T-helper 2 cell treated with Interferon-gamma antibody and Interleukin-4, amounts not matched to agents 5 μg/mL and 100 μg/mL, for 36 hours (primary cell): ENCODE data around the gene CENPN.

Source experiments
- DNase-seq: peaks from one replicate; pipeline ENCODE4 v3.0.0; 2021; ENCODE audit warnings: low spot score
- H3K27ac Mint-ChIP-seq: one replicate; pipeline ENCODE4 v1.8.0; 2021; ENCODE audit warnings: mild to moderate bottlenecking, mixed read lengths
- H3K27me3 Mint-ChIP-seq: one replicate; pipeline ENCODE4 v1.8.0; 2021; ENCODE audit warnings: low read depth, mixed read lengths
- H3K36me3 Mint-ChIP-seq: one replicate; pipeline ENCODE4 v1.8.0; 2021; ENCODE audit warnings: low read depth, mixed read lengths
- H3K4me1 Mint-ChIP-seq: one replicate; pipeline ENCODE4 v1.8.0; 2021; ENCODE audit warnings: low read depth, mixed read lengths
- H3K4me3 Mint-ChIP-seq: one replicate; pipeline ENCODE4 v1.8.0; 2022; ENCODE audit warnings: mild to moderate bottlenecking, moderate library complexity, mixed read lengths
- H3K9me3 Mint-ChIP-seq: one replicate; pipeline ENCODE4 v1.8.0; 2021; ENCODE audit warnings: mixed read lengths

CENPN gene, protein sequence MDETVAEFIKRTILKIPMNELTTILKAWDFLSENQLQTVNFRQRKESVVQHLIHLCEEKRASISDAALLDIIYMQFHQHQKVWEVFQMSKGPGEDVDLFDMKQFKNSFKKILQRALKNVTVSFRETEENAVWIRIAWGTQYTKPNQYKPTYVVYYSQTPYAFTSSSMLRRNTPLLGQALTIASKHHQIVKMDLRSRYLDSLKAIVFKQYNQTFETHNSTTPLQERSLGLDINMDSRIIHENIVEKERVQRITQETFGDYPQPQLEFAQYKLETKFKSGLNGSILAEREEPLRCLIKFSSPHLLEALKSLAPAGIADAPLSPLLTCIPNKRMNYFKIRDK

DNA sequence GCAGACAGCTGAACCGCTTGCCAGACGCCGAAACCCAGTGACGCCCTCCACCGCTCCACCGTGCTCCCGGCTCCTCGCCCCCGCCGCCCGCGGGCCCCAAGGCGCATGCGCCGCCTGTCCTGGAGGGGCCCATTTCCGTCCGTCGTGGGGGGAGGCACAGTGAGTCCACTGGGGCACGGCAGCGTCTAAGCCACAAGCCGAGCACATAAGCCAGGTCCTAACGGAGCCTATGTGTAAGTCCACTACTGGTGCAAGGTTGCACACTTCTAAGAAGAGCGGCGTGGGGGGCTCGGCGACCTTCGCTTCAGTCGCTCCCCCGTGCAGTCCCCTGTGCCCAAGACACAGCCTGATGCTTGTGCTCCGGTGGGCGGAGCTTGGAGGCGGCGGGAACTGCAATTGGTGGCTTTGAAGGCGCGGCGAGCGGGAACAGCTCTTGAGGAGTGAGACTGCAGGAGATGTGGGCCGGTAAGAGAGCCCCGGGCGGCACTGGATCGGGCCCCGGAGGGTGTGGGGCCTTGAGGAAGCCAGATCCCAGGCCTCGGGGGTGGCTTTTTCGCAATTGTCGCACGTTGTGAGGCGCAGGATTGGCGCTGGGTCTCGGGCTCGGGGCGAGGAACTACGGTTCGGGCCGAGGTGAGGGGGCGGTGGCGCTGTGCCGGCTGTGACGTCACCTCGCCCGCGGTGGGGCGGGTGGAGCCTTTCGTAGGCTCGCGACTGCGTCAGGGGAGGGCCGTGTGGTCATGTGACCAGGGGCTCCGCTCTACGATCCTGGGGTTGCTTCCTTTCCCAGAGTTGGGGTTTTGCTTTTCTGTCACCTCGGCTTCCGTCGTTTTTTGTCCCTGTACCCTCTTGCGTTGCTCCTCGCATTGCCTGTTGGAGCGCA lies at the start of gene CENPN, which contains the start of gene CMC2:
CENPN (plus strand) TSS at position 402 of the 883 bp plus-strand sequence. CDS start 4,726 bp downstream, outside the sequence.
CMC2 (minus strand) TSS at position 73 of the 883 bp plus-strand sequence. CDS start 9,491 bp downstream, outside the sequence.
- Mint-ChIP-seq H3K27me3 (no peaks in the 10 kb centered on the region), H3K36me3 (peaks cover 42% of the 10 kb centered on the region), H3K9me3 (no peaks in the 10 kb centered on the region), H3K4me1 (peaks cover 41% of the 10 kb centered on the region), H3K4me3 (peak within 1 kb of the TSS; percentile 95), H3K27ac (peak within 1 kb of the TSS; percentile 100)
- DNase-seq, result peak; percentile 97

DNA sequence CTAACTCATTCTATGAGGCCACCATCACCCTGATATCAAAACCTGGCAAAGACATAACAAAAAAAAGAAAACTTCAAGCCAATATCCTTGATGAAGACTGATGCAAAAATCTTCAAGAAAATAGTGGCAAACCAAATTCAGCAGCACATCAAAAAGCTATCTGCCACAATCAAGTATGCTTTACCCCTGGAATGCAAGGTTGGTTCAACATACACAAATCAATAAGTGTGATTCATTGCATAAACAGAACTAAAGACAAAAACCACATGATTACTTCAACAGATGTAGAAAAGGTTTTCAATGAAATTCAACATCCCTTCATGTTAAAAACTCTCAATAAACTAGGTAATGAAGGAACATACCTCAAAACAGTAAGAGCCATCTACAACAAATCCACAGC lies 48.7 kb upstream of the CENPN start:
- no peak overlapping the region for H3K27ac Mint-ChIP-seq
- DNase-seq, result no peak
- H3K4me1 Mint-ChIP-seq, result no peaks in the 10 kb centered on the region
- H3K9me3 Mint-ChIP-seq, result peaks cover 63% of the 10 kb centered on the region
- peaks cover 12% of the 10 kb centered on the region for H3K36me3 Mint-ChIP-seq
- no peak overlapping the region for H3K4me3 Mint-ChIP-seq
- peaks cover 2% of the 10 kb centered on the region for H3K27me3 Mint-ChIP-seq

DNA sequence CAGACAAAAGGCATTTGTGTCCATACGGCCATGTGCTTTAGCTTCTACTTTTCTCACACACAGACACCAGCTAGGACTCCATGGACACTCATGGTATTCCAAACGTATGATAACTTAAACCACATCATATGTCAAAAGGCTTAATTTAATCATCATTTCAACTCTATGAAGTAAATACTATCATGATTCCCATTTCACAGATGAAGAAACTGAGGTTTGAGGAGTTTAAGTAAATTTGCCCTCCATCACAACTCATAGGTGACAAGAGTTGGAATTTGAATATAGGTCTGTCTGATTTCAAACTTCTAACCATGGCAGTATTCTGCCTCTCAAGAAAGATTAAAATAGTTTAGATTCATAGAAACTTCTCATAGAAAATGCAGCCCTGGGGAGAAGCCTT lies 44.1 kb upstream of the CENPN start:
- H3K36me3 Mint-ChIP-seq, result peaks cover 1% of the 10 kb centered on the region
- peaks cover 5% of the 10 kb centered on the region for H3K4me1 Mint-ChIP-seq
- no peaks in the 10 kb centered on the region for H3K27me3 Mint-ChIP-seq
- no peak overlapping the region for H3K27ac Mint-ChIP-seq
- H3K9me3 Mint-ChIP-seq, result peaks cover 39% of the 10 kb centered on the region
- DNase-seq, result no peak
- H3K4me3 Mint-ChIP-seq, result no peak overlapping the region

DNA sequence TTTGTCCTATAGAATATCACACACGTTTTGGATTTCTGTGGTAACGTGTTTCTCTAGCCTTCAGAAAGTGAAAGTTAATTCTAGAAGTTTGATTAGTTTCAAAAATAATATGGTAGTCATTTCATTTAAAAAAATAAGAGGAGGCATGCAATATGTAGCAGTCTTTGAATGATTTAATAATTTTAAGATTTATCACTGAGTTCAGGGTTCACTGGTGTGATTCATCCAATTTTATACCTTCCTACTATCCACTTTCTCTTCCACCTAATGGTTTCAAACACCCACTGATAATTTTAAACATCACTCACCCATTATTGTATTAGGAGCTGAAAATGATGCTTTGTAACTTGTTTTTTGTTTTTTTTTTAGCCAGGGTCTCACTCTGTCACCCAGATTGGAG lies 42.7 kb upstream of the CENPN start:
- no peak overlapping the region for H3K4me3 Mint-ChIP-seq
- peaks cover 6% of the 10 kb centered on the region for H3K4me1 Mint-ChIP-seq
- peaks cover 25% of the 10 kb centered on the region for H3K9me3 Mint-ChIP-seq
- no peak overlapping the region for H3K27ac Mint-ChIP-seq
- no peak for DNase-seq
- H3K36me3 Mint-ChIP-seq, result peaks cover 3% of the 10 kb centered on the region
- no peaks in the 10 kb centered on the region for H3K27me3 Mint-ChIP-seq

DNA sequence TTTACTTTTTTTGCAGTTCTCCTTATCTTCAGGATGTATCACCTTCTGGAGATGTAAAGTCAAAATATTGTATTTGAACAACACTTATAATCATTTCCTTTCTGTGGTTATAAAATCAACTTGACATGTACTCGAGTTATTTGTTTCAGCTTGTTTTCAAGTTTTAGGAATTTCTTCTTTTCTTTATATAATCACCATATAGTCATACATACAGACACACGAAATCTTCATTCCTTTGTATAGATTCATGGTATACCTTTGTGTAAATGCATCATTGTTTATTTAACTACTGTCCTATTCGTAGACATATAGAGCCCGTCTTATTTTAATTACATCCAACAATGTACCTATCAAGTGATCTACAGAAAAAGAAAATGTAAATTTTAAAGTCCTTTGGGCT lies 40.4 kb upstream of the CENPN start:
- H3K36me3 Mint-ChIP-seq, result peaks cover 7% of the 10 kb centered on the region
- H3K9me3 Mint-ChIP-seq, result peaks cover 2% of the 10 kb centered on the region
- no peak overlapping the region for H3K27ac Mint-ChIP-seq
- no peak overlapping the region for H3K4me3 Mint-ChIP-seq
- H3K4me1 Mint-ChIP-seq, result peaks cover 6% of the 10 kb centered on the region
- no peak for DNase-seq
- no peaks in the 10 kb centered on the region for H3K27me3 Mint-ChIP-seq

DNA sequence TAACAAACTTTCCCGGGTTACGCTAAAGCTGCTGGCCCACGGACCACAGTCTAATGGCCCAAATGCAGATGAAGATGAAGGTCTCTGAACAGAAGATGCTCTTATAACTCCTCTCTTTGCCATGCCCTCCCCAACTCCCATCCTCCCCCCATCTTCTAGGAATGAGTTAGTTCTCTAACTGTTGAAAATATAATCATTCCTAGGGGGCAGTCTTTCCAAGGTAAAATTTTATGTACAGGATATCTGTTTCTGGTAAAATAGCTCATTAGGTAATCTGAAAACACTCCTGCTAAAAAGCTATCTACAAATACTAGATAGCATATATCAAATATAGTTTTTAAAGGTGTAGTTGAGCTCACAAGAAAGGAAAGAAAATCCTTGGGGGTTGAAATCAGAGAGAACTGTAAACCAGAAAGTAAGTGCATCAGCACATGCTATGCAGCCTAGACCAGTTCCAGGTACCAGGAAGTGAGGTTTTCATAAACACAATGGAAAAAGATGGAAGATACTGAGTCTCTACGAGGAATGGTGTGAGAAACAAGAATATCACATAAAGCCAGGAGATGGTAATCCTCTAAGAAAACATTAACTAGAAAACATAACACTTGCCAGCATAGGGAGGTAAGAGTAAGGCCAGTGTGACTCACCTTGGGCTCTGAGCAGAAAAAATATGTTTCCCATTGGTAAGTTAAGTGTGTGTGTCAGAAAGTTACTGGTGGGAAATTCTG lies 38.5 kb upstream of the CENPN start:
- Mint-ChIP-seq H3K4me1 (peaks cover 8% of the 10 kb centered on the region), H3K27ac (no peak overlapping the region), H3K36me3 (peaks cover 15% of the 10 kb centered on the region), H3K27me3 (no peaks in the 10 kb centered on the region), H3K4me3 (no peak overlapping the region), H3K9me3 (no peaks in the 10 kb centered on the region)
- no peak for DNase-seq

DNA sequence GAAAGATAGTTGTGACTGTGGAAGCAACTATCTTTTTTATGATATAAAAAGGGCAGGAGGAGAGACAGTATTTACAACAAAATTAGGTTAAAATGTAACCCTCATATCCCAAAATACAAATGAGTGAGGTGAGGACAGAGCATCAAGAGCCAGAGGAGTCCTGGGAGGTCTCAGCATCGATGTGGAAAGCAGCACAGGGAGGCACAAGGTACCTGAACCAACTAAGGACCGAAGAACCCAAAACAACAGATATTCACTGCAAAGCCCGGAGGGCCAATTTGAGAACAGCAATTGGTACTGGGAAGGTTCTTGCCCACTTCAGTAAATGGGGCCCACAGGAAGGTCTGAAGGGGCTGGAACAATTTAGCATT lies 37.9 kb upstream of the CENPN start:
- no peak overlapping the region for H3K27ac Mint-ChIP-seq
- H3K27me3 Mint-ChIP-seq, result no peaks in the 10 kb centered on the region

DNA sequence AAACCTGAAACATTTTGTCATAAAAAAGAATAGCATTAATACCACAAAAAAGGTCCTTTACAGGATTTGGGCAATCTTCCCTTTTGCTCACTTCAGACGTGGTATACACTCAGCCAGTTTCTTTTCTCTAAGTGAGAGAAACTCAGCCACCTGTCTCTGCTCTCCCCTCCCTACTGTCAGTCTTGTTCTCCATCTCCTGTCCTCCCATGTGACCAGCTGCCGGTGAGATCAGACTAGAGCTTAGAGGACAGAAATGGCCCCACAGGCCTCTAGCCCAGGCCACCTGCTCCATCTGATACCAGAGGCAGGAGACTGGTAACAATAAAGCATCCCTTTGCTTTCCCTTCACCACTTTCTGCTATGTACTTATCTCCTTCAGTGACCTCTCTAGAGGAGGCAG lies 35.2 kb upstream of the CENPN start:
- Mint-ChIP-seq H3K36me3 (peaks cover 29% of the 10 kb centered on the region), H3K27me3 (no peaks in the 10 kb centered on the region), H3K27ac (no peak overlapping the region), H3K4me1 (peaks cover 4% of the 10 kb centered on the region), H3K4me3 (no peak overlapping the region), H3K9me3 (no peaks in the 10 kb centered on the region)
- no peak for DNase-seq

More for the DNA sequence above, 37.9 kb upstream of the CENPN start:
- Mint-ChIP-seq H3K36me3 (peaks cover 18% of the 10 kb centered on the region), H3K4me1 (peaks cover 8% of the 10 kb centered on the region), H3K9me3 (no peaks in the 10 kb centered on the region), H3K4me3 (no peak overlapping the region)
- no peak for DNase-seq

DNA sequence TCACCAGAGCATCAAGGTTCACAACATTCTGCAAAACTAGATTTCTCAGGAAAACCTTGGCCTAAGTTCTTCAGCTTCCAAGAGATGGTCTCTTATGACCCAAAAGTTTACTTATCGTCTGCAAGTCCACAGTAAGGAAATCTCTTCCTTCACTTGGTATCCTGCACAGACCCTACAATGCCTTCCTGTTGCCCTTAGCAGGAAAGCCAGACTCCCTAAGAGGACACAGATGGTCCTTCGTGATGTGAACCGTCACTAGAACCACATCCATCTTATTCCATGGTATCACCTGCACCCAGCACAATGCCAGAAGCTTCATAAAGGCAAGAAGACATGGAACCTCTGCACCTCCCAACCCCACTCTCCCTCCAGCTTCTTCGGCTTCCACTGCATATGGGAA lies 34.4 kb upstream of the CENPN start:
- no peak overlapping the region for H3K4me3 Mint-ChIP-seq
- no peak for DNase-seq
- H3K27ac Mint-ChIP-seq, result no peak overlapping the region
- H3K36me3 Mint-ChIP-seq, result peaks cover 33% of the 10 kb centered on the region
- no peaks in the 10 kb centered on the region for H3K9me3 Mint-ChIP-seq
- H3K27me3 Mint-ChIP-seq, result no peaks in the 10 kb centered on the region
- peaks cover 6% of the 10 kb centered on the region for H3K4me1 Mint-ChIP-seq

DNA sequence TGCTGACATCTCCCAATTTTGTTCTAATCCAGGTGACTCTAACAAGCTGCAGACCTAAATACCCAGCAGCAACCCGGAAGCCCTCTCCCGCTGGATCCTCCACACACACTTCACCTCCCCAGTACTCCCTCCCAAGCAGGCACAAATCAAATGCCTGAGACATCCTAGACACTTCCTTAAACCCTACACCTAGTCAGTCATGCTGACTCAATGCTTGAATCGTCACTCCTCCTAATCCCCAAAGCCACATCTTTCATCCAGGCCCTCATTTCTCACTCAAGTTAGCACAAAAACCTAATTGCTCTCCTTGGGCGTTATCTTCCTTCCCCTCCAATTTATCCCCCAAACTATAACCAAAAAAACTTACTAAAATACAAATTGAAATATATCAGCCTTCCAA lies 33.0 kb upstream of the CENPN start:
- H3K4me1 Mint-ChIP-seq, result peaks cover 5% of the 10 kb centered on the region
- no peak for DNase-seq
- H3K9me3 Mint-ChIP-seq, result no peaks in the 10 kb centered on the region
- peaks cover 38% of the 10 kb centered on the region for H3K36me3 Mint-ChIP-seq
- no peak overlapping the region for H3K27ac Mint-ChIP-seq
- no peaks in the 10 kb centered on the region for H3K27me3 Mint-ChIP-seq
- no peak overlapping the region for H3K4me3 Mint-ChIP-seq

DNA sequence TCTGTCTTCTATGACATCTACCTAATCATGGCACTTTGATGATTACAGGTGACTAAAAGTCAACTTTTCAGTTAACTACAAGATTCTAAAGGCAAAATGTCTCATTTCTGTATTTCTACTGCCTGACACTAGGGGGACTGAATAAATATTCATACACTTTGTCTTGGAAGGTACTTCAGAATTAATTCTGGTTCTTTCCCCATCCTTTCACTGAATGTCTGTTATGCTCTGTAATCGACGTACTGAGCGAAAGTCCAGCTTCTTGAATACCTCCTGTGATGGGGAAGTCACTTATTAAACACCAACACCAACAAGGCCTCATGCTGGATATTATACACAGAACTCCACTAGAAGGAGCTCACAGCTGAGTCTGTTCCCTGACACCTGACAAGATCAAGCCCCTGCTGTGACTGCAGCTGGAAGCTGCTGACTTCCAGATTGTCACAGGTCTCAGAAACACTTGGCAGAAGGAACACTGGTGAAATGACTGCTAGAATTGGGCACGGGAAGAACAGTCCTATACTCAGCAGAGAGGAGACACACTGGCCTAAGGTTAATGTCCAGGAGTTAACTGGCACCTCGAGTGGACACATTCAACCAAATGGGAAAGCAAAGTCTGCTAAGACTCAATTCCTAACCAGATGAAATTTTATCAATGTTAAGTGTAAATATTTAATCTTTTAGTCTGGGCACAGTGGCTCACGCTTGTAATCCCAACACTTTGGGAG lies 32.2 kb upstream of the CENPN start:
- Mint-ChIP-seq H3K27me3 (no peaks in the 10 kb centered on the region), H3K9me3 (no peaks in the 10 kb centered on the region), H3K4me3 (no peak overlapping the region), H3K36me3 (peaks cover 38% of the 10 kb centered on the region), H3K27ac (no peak overlapping the region), H3K4me1 (peaks cover 7% of the 10 kb centered on the region)
- no peak for DNase-seq

DNA sequence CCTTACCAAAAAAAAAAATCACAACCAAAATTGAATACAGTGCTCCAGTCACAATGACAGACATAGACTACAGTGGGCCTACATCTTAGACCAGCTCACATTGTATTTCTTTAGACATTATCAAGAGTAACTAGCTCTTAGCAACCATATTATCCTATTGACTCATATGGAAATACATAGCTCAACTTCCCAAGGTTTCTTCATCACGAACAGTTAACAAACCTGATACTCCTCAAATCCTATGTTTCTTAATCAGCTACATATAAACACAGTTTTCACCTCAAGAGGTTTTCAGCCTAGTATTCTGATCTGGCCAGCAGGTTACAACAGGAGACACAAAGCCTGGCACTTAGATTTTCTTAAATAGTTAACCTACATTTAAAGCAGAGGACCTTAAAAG lies 30.1 kb upstream of the CENPN start:
- Mint-ChIP-seq H3K4me3 (no peak overlapping the region), H3K4me1 (peaks cover 7% of the 10 kb centered on the region), H3K27ac (no peak overlapping the region), H3K9me3 (no peaks in the 10 kb centered on the region), H3K36me3 (peaks cover 41% of the 10 kb centered on the region), H3K27me3 (no peaks in the 10 kb centered on the region)
- DNase-seq, result no peak

DNA sequence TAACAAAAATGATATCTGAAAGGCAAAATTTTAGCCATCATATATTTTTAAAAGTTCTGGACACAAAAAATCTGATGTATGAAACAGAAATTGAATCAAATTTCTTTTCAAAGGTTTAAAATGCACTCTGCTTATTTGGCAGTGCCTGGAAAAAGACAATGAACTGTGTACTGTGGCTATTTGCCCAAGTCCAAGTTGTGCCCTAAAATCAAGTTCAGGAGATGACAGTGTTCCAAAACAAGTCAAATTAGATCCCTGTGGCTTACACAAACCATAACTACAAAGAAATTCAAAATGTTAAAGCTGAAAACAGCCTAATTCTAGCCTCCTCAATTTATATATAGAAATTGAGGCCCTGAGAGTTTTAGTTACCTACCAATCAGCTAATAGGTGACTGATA lies 25.9 kb upstream of the CENPN start:
- Mint-ChIP-seq H3K9me3 (no peaks in the 10 kb centered on the region), H3K4me1 (peaks cover 10% of the 10 kb centered on the region), H3K27me3 (no peaks in the 10 kb centered on the region), H3K36me3 (peaks cover 29% of the 10 kb centered on the region), H3K27ac (no peak overlapping the region), H3K4me3 (no peak overlapping the region)
- DNase-seq, result no peak
